Kidney capillary endothelial cell (primary cell): ENCODE measurements around the gene PGBD5.
A peak's percentile ranks its signal among the peaks of the same experiment; 100 is the strongest.

Source experiments
- DNase-seq: peaks from one replicate; pipeline ENCODE4 v3.0.0-alpha.2; 2018; ENCODE audit warnings: low spot score

PGBD5 gene

GRCh38 chr1:230321741-230322420, 104.3 kb downstream of the PGBD5 start:
- DNase-seq: no peak

- no peak for DNase-seq
Observed at GRCh38 chr1:230321341-230321740, 104.8 kb downstream of the PGBD5 start.

GRCh38 chr1:230320804-230321203, 105.3 kb downstream of the PGBD5 start:
- no peak for DNase-seq

DNA sequence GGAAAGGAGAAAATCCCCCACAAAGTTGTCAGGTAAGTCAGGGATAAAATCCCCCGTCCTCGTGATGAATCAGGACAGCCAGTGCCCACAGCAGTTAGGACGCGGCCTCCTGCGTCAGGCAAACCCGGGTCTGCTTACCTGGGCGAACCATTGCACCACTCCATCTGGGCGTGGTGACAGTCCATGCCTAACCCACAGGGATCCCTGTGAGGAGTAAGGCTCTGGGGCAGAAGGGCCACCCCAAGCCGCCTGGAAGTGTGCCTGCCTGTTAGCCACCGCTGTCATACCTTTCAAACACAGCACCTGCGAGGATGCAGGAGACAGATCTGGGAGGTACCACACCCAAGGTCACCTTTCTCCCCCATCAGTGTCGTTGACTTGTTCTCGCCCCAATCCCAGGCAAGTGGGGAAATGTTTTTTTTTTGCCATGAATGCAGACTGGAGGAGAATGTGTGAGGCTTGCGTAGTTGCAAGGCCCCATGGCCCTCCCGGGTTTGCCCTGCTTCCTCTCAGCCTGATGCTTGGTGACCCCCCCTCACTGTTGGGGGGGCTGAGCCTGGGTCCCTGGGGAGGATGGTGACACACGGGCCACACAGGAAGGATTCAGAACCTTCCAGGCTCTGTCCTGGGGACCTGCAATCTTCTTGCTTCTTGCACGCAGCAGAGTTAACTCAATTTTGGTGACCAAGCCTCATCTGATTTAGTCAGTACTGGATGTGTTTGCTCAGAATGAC, 107.0 kb downstream of the PGBD5 start:
- DNase-seq: no peak

GRCh38 chr1:230317823-230318819, 108.0 kb downstream of the PGBD5 start:
- no peak for DNase-seq

DNA sequence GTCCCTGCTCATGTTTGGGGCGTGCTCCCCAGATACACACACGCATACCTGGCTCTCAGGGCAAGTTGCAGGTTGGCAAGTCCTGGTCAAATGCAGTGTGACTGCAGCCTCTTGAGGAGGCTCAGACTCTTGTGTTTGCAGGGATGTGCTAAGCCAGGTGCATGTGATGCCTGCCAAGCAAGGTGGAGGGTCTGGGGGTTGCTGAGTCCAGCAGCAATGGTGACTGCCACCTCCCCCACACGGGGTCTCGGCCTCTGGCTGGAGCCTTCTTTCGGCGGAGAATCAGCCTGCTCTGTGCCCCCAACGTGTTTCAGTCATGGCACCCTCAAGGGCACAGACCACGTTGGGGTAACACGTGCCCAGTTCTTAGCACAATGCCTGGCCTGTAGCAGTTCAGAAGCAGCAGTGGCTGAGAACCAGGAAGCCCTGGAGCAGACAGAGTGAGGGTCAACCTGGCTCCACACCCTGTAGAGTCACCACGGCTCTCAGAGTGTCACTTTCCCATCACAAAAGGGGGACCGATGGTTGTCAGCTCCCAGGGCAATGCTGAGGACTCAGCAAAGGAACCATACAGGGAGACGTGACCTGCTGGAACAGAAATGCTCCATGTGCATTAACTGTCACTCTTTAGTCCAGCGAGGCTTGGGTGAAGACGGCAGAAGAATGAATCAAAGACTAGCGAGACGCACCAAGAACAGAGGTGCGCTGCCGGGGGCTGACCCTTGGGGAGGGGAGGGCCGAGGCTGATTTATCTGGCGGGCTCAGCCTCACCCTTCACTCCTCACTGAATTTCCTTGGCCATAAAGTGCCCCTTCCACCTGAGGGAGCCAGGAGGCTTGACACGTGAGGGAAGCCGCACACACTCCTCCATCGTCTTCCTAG, 109.0 kb downstream of the PGBD5 start:
- DNase-seq: no peak

- DNase-seq: no peak
Observed at GRCh38 chr1:230315099-230315498, 111.0 kb downstream of the PGBD5 start.

DNA sequence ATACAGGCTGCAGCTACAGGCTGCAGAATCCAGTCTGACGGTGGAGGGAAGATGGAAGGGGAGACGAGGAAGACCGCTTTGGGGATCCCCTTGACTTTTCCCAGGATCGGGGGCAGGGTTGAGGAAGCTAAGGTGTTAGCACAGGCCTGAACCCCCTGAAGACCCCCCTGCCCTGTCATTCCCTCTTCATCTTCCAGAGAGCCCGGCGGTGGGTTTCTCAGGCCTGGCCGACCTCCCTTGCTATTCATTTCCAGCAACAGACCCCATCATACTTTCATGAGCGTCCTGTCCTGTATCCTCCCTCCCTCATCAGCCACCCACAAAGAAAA, 112.0 kb downstream of the PGBD5 start:
- DNase-seq: no peak

GRCh38 chr1:230313453-230314141, 112.5 kb downstream of the PGBD5 start:
- no peak for DNase-seq

DNA sequence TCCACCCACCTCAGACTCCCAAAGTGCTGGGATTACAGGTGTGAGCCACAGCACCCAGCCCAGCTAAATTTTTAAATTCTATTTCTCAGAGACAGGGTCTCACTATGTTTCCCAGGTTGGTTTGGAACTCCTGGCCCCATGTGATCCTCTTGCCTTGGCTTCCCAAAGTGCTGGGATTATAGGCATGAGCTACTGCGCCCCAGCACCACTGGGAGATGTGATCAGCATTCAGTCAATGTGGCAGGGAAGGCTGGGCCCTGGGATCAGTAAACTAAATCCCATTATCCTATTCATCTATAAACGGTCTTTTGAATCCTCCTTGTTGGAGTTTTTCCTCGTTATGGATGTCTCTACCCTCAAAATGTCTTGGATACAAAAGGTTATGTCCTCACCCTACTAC, 113.5 kb downstream of the PGBD5 start:
- DNase-seq: no peak

DNA sequence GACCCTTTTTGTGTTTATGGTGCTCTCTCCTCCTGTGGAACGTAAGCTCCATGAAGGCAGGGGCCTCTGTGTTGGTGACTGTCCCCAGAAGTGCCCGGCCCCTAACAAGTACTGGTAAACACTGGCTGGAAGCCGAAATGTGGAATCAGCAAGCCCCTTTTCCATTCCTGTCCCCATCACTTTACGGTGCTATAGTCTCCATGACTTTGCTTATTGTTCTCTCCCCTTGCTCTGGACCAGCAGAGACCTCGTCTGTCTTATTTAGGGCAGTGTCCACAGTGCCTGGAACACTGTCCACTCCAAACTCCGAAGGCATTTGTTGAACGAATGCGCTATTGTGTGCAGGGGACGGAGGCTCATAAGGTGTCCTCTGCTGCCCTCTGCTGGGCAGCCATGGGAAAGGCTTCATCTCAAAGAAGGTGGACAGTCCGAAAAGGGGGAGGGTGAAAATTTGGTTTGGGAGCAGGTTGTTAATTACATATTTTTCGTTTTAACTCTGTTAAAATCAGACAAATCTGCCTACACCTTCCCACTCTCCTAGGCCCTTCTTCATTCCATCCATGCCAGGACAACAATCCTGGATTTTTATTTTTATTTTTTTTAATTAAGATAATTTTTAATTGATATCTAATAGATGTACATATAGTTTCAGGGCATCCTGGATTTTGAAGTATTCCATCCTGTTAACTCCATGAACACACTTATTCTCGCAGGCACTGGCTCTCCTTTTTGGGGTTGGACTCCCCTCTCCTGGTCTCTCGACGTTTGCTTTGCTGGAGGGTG, 115.6 kb downstream of the PGBD5 start:
- peak; percentile 70 for DNase-seq

GRCh38 chr1:230309646-230310177, 116.4 kb downstream of the PGBD5 start:
- DNase-seq: no peak

GRCh38 chr1:230308821-230309220, 117.3 kb downstream of the PGBD5 start:
- no peak for DNase-seq

- DNase-seq: peak; percentile 89
Observed at GRCh38 chr1:230308039-230308438, 118.1 kb downstream of the PGBD5 start.

DNA sequence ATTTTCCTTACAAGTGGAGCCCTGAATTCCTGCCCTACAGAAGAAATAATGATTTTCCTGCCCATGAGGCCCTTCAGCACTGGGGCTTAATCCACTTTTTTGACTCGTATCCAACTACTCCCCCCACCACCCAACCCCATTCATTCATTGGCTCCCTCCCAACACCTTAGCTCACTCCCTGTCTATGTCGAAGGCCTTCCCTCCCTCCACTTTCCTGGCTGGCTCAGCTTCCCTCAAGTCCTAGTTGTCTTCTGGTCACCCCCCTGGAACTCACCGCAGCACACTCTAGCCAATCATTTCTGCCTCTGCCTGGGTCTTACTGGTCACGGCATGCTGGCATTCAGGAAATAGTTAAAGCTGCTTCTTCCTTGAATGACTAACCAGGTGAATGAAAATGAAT, 118.9 kb downstream of the PGBD5 start:
- DNase-seq: no peak

DNA sequence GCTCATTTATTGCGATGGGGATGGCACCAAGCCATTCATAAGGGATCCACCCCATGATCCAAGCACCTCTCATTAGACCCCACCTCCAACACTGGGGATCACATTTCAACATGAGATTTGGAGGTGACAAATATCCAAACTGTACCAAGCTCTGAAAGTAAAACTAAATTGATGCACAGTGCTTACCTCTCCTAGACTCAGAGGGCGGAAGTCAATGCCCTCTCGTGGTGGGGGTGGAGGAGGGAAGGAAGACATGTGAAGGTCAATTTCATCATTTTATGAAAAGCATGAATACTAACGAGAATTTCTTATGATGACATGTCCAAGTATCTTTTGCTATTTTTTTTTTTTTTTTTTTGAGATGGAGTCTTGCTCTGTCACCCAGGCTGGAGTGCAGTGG, 120.0 kb downstream of the PGBD5 start:
- no peak for DNase-seq

- DNase-seq: no peak
Observed at GRCh38 chr1:230303822-230304221, 122.3 kb downstream of the PGBD5 start.

- no peak for DNase-seq
Observed at GRCh38 chr1:230303069-230303468, 123.1 kb downstream of the PGBD5 start.

- DNase-seq: no peak
Observed at GRCh38 chr1:230301822-230302221, 124.3 kb downstream of the PGBD5 start.

- no peak for DNase-seq
Observed at GRCh38 chr1:230301322-230301721, 124.8 kb downstream of the PGBD5 start.
